Suppressor macrophage treated with lipopolysaccharide for 4 hours (primary cell): ENCODE results near the gene MBD3L2.
"Not testable (repeated sequence)": the region's sequence is repeated elsewhere in the genome, so short reads cannot be mapped to it uniquely, and the experiment has no call there.

ENCODE experiments used
- DNase-seq: peaks from one replicate; pipeline ENCODE4 v3.0.0-alpha.2; 2020

Gene MBD3L2

GRCh38 chr19:7049021-7049420, at the start of gene MBD3L2:
Gene MBD3L2, plus strand, starts transcription at chr19:7049321. Its CDS starts 53 bp downstream, at chr19:7049374.
- DNase-seq: not testable (repeated sequence)

GRCh38 chr19:6999933-7000332, 49.2 kb upstream of the MBD3L2 start:
- DNase-seq: peak; percentile 69

GRCh38 chr19:7000333-7000732, 48.8 kb upstream of the MBD3L2 start:
- DNase-seq: peak; percentile 16

GRCh38 chr19:7000816-7001215, 48.3 kb upstream of the MBD3L2 start:
- peak; percentile 56 for DNase-seq

DNA sequence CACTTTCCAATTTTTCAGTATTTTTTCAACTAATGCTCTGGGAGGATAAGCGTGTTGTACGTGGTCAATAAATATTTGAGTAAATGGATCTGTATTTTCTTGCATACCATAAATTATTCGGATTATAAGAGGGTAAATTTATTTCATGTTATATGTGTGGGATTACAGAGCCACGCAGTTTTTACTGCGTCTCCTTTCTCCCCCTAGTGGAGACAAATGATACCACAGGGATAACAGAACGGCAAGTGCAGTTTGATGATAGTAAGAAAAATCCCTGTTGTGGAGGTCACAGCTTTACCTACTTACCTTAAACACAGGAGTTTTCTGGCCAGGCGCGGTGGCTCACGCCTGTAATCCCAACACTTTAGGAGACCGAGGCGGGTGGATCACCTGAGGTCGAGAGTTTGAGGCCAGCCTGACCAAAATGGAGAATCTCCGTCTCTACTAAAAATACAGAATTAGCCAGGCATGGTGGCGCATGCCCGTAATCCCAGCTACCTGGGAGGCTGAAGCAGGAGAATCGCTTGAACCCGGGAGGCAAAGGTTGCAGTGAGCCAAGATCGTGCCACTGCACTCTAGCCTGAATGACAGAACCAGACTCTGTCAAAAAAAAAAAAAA, 44.7 kb upstream of the MBD3L2 start:
- DNase-seq: peak; percentile 66

DNA sequence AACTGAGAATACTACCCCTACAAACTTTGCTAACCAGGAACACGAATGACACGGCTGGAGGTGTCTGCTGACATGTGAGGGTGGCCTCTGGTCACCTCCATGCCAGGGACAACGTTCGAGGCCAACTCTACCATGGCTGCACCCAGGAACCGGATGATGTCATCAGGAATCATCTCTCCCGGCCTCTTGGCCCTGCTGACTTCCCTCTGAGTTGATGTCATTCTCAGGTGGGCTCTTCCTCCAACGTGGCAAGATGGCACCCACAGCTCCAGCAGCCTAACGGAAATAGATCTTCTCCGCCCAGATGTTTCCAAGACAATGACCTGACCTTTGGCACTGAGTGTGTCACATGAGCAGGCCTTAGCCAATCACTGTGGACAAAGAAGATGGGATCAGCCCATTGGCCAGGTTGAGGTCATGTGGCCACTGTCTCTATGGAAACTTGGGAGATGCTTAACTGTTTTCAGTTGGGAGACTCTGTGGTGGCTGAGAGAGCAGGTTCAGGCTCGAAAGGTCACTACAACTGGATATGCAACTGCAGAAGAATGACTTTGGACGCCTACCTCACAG, 42.9 kb upstream of the MBD3L2 start:
- no peak for DNase-seq

DNA sequence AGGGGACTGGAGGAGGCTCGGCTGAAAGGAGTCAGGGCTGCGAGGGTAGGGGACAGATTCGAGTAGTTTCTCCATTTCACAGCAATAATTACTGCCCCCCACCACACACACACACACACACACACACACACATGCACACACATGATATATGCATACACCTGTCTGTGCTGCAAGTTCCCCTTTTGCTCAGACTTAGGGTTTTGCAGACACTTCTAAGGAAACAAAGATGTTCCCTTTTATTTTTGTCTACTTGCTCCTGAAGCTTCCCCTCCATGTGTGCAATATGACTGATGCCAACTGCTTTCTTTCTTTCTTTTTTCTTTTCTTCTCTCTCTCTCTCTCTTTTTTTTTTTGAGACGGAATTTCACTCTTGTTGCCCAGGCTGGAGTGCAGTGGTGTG, 41.3 kb upstream of the MBD3L2 start:
- no peak for DNase-seq

- DNase-seq: no peak
Measured at GRCh38 chr19:7010722-7011593, 38.2 kb upstream of the MBD3L2 start.

DNA sequence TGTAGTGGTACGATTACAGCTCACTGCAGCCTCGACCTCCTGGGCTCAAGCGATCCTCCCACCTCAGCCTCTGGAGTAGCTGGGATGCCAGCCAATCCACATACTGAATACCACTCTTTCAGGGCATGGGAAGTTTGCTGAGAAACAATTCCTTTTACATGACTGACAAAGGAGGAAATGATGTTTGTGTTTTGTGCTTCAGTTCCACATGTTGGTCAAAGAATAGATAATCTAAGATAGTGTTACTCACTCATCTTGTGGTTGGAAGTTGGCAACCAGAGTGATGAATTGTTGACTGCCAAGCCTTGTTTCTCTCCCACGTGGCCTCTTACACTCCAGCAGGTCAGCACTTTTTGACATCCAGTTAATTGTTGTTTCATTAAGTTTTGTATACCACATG, 35.4 kb upstream of the MBD3L2 start:
- DNase-seq: peak; percentile 82

GRCh38 chr19:7018828-7019227, 30.3 kb upstream of the MBD3L2 start:
- no peak for DNase-seq

- DNase-seq: not testable (repeated sequence)
Measured at GRCh38 chr19:7021331-7021730, 27.8 kb upstream of the MBD3L2 start, which contains the start of gene MBD3L2B. Gene MBD3L2B, minus strand, starts transcription at chr19:7021431. Its CDS starts 34 bp downstream, at chr19:7021397.

DNA sequence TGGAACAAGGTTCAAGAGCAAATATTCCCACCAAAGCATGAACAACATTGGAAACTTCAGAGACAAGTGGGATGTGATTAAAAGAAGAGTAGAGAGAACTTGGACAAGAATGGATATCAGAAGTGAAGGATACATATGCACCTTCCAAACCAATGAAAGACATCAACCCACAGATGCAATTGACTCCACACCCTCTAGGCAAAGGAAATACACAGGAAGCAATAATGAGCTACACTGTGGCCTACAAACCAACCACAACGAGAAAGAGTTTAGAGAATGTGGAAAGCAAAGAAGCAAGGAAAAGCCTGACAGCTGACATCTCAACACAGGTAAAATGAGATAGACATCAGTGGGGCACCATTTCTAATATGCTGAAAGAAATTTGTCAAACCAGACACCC, 20.3 kb upstream of the MBD3L2 start:
- not testable (repeated sequence) for DNase-seq

- not testable (repeated sequence) for DNase-seq
Measured at GRCh38 chr19:7030278-7030677, 18.8 kb upstream of the MBD3L2 start, which contains the start of gene MBD3L5. Gene MBD3L5, plus strand, starts transcription at chr19:7030578. Its CDS starts 34 bp downstream, at chr19:7030612.

DNA sequence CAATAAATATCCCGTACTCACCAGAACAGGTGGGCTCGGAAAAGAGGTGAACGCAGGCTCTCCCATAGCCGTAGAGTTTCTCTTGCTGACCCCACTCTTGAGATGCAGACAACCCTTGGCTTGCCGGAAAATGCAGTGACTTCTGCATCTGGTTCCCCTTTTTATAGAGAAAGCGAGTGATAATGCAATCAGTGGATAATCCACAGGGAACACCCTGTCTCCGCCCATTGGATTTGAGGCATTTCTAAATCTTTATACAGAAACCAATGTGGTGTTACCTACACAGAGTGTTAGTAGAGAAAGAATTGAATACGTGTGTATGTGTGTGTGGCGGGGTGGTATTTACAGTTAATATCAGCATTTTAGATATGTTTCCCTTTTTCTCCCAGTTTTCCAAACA, 9.0 kb upstream of the MBD3L2 start, which contains the start of gene MBD3L4:
Gene MBD3L4 (minus strand): TSS at position 101 of the 400 bp plus-strand sequence. CDS start 35 bp downstream, at position 66.
- not testable (repeated sequence) for DNase-seq

GRCh38 chr19:7041563-7041962, 7.6 kb upstream of the MBD3L2 start:
- not testable (repeated sequence) for DNase-seq

DNA sequence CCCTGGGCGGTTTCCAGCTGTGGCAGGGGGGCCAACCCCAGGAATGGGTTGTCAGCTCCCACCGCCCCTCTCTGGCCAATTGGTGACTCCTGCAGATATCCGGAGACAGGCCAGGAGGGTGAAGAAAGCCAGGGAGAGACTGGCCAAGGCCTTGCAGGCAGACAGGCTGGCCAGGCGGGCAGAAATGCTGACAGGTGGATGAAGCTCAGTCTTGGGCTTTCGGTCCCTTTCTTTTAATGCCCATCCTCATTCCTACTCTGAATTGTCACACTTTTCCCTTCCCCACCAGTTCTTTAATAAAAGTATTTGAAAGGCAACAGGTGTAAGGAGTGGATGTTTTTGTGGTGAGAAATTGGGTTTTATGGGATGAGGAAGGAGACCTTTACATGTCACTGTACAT, 2.3 kb downstream of the MBD3L2 start:
- DNase-seq: not testable (repeated sequence)

GRCh38 chr19:7052896-7053295, 3.8 kb downstream of the MBD3L2 start:
- DNase-seq: not testable (repeated sequence)

DNA sequence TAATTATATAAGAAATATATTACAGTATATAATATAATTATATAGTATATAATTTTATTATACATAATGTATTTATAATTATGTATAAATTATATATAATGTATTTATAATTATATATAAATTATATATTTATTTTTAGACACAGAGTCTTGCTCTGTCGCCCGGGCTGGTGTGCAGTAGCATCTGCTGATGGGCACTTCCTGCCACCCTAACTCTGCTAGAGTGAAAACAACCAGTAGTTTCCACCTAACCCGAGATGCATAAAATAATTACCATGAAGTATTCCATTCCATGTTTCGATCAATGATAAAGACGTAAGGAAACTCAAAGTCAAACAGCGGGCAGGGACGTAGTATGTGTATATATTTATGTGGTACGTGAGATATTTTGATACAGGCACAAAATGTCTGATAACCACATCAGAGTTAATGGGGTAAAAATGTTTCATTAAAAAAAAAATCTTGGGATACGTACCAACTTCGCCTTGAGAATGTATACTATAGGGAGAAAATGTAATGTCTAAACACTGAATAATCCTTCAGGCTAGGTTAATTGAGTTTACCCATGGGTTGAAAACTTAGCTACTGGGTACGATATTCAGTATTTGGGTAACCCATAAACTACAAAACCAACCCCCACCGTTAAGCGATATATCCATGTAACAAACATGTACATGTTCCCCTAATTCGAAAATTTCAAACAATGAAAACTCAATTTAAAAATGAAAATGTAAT, 5.7 kb downstream of the MBD3L2 start:
- DNase-seq: not testable (repeated sequence)

DNA sequence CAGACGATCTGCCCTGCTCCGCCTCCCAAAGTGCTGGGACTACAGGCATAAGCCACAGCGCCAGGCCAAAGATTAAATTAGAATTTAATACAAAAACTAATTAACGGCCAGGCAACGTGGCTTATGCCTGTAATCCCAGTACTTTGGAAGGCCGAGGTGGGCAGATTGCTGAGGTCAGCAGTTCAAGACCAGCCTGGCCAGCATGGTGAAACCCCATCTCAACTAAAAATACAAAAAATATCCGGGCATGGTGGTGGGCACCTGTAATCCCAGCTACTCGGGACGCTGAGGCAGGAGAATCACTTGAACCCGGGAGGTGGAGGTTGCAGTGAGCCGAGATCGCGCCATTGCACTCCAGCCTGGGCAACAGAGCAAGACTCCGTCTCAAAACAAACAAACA, 6.6 kb downstream of the MBD3L2 start:
- DNase-seq: not testable (repeated sequence)

- not testable (repeated sequence) for DNase-seq
Measured at GRCh38 chr19:7056371-7056770, 7.2 kb downstream of the MBD3L2 start.

- not testable (repeated sequence) for DNase-seq
Measured at GRCh38 chr19:7058576-7058975, 9.5 kb downstream of the MBD3L2 start, which contains the start of gene MBD3L3. Gene MBD3L3, minus strand, starts transcription at chr19:7058676. Its CDS starts 71 bp downstream, at chr19:7058605.

- not testable (repeated sequence) for DNase-seq
Measured at GRCh38 chr19:7059977-7060376, 10.9 kb downstream of the MBD3L2 start.
